ENCODE results near the gene TXNIP. TPM values are rescaled to one million over a fixed set of nuclear protein-coding genes. Genes with fewer than 3 reads are reported as not detected.

TXNIP gene
- total and polyA plus RNA-seq, 5 donors, result 548 to 943 (median 667) TPM

DNA sequence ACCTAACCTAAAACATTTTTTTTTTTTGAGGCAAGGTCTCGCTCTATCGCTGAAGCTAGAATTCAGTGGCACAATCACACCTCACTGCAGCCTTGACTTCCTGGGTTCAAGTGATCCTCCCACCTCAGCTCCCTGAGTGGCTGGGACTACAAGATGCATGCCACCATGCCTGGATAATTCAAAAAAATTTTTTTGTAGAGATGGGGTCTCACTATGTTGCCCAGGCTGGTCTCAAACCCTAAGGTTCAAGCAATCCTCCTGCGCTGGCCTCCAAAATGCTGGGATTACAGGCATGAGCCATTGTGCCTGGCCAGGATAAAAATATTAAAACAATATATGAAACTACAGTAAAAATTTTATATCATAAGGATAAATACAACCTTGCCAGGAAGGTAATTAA, 43.5 kb downstream of the TXNIP start:
- 99% methylated on average over 3 of the region's 3 CpGs for WGBS
- Histone ChIP-seq H3K27ac (ENCODE audit: low read length) (no peak overlapping the region), H3K27me3 (ENCODE audit: control insufficient read depth, insufficient read depth) (no peaks in the 10 kb centered on the region), H3K4me1 (ENCODE audit: control insufficient read depth, insufficient read depth, low read length) (peaks cover 2% of the 10 kb centered on the region), H3K9me3 (ENCODE audit: control insufficient read depth, low read length) (no peaks in the 10 kb centered on the region), H3K4me3 (ENCODE audit: low read length) (no peak overlapping the region)
- intact Hi-C loops (cut with DNase I), result no loop called here
- ATAC-seq (no peak), DNase-seq (no peak)

DNA sequence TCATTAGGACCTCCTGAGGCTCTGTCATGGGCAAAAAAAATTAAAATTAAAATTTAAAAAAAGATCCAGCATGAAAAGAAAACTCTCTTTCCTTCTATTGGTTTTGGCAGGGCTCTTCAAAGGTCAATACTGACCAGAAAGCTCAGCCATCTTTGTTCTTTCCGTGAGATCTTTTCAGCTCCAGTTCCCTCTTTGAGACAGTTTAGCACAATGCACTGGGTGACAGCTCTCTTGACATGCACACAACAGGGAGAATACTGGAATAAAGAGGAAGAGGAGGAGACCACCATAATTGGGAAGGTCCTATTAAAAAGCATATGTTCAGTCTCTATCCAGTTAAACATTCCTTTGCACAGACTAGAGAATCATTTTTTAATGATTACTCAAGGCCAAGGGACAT, 44.9 kb downstream of the TXNIP start:
- intact Hi-C loops (cut with DNase I), result no loop called here
- 81% methylated on average over 1 of the region's 1 CpG for WGBS
- no peak for ATAC-seq
- H3K9me3 ChIP-seq (ENCODE audit: control insufficient read depth, low read length), result no peaks in the 10 kb centered on the region
- H3K27me3 ChIP-seq (ENCODE audit: control insufficient read depth, insufficient read depth), result no peaks in the 10 kb centered on the region
- no peak for DNase-seq
- H3K4me3 ChIP-seq (ENCODE audit: low read length), result no peak overlapping the region
- peaks cover 2% of the 10 kb centered on the region for H3K4me1 ChIP-seq (ENCODE audit: control insufficient read depth, insufficient read depth, low read length)
- H3K27ac ChIP-seq (ENCODE audit: low read length), result no peak overlapping the region

DNA sequence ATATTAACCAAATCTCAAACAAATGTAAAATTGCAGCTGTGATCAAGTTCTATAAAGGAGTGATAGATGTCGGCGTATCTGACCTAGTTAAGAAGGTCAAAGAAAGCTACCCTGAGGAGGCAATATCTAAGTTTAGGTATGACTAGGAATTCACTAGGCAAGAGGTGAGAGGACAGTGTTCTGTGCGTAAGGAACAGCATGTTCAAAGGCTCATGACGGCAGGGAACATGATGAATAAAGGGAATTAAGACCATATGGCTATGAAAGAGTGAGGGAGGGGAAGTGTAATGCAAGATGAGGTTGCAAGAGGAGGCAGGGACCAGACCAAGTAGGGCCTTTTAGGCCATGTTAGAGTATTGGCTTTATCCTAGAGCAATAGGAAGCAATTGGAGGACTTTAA, 47.2 kb downstream of the TXNIP start:
- no peaks in the 10 kb centered on the region for H3K27me3 ChIP-seq (ENCODE audit: control insufficient read depth, insufficient read depth)
- WGBS, result 84% methylated on average over 4 of the region's 4 CpGs
- DNase-seq (no peak), ATAC-seq (peak in 1 of 2 donors; percentile 15)
- no peaks in the 10 kb centered on the region for H3K4me1 ChIP-seq (ENCODE audit: control insufficient read depth, insufficient read depth, low read length)
- no peak overlapping the region for H3K4me3 ChIP-seq (ENCODE audit: low read length)
- no peaks in the 10 kb centered on the region for H3K9me3 ChIP-seq (ENCODE audit: control insufficient read depth, low read length)
- intact Hi-C loops (cut with DNase I), result no loop called here
- no peak overlapping the region for H3K27ac ChIP-seq (ENCODE audit: low read length)

DNA sequence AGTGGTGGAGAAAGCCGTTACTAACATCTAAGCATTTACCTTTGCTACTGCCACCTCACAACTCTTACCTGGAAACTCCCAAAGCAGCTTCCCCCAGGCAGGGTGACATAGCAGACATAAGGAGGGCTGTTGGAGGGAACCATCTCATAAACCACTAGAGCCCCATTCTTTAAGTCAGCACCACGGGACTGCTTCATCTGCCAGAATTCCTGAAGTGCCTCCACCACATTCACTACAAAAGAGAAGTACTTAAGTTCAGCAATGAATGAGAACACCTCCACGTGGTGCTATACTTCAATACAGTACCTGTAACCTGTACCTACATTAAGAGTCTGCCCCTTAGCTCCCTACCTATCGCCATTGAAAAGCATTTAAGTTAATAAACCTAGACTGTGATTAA, 48.8 kb downstream of the TXNIP start:
- ATAC-seq (no peak), DNase-seq (no peak)
- intact Hi-C loops (cut with DNase I), result no loop called here
- WGBS, result 78% methylated on average over 4 of the region's 4 CpGs
- Histone ChIP-seq H3K4me3 (ENCODE audit: low read length) (no peak overlapping the region), H3K27me3 (ENCODE audit: control insufficient read depth, insufficient read depth) (no peaks in the 10 kb centered on the region), H3K9me3 (ENCODE audit: control insufficient read depth, low read length) (no peaks in the 10 kb centered on the region), H3K4me1 (ENCODE audit: control insufficient read depth, insufficient read depth, low read length) (no peaks in the 10 kb centered on the region), H3K27ac (ENCODE audit: low read length) (no peak overlapping the region)

DNA sequence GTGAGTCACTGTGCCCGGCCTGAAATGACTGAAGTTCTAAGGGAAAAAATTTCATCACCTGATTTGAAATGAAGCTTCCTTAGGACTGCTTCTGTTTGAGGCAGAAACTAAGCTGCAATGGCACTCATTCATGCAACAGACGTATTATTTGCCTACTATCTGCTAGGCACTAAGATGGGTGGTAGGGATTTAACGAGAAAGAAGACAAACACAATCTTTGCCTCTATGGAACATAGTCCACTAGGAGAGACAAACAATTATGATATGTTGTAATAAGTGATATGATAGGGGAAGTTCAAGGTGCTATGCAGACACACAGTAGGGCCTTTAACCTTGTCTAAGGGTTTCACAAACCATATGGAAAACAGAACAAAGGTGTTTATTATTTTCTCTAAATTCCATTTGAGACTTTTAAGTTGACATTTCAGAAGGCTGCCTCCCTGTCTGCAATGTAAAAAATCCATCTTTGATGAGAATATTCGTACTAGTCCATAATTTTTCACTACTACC, 49.8 kb downstream of the TXNIP start:
- Histone ChIP-seq H3K27me3 (ENCODE audit: control insufficient read depth, insufficient read depth) (no peaks in the 10 kb centered on the region), H3K27ac (ENCODE audit: low read length) (no peak overlapping the region), H3K4me3 (ENCODE audit: low read length) (no peak overlapping the region), H3K4me1 (ENCODE audit: control insufficient read depth, insufficient read depth, low read length) (no peaks in the 10 kb centered on the region), H3K9me3 (ENCODE audit: control insufficient read depth, low read length) (no peaks in the 10 kb centered on the region)
- no peak for ATAC-seq
- DNase-seq, result no peak
- 91% methylated on average over 4 of the region's 4 CpGs for WGBS
- intact Hi-C loops (cut with DNase I), result no loop called here

DNA sequence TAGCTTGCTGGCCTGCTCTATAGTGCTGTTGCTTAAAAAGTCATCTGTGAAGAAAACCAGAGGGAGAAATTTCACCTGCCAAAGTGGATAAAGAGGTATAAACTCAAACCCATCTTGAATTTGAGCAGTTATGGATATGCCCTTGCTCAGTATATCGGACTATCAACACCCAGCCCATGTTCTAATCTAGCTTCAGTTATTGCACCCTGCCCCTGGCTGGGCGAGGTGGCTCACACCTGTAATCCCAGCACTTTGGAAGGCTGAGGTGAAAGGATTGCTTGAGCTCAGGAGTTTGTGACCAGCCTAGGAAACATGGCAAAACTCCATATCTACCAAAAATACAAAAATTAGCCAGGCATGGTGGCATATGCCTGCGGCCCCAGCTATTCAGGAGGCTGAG, 51.8 kb downstream of the TXNIP start:
- 86% methylated on average over 3 of the region's 3 CpGs for WGBS
- Histone ChIP-seq H3K4me3 (ENCODE audit: low read length) (no peak overlapping the region), H3K9me3 (ENCODE audit: control insufficient read depth, low read length) (no peaks in the 10 kb centered on the region), H3K27ac (ENCODE audit: low read length) (no peak overlapping the region), H3K27me3 (ENCODE audit: control insufficient read depth, insufficient read depth) (no peaks in the 10 kb centered on the region), H3K4me1 (ENCODE audit: control insufficient read depth, insufficient read depth, low read length) (no peaks in the 10 kb centered on the region)
- intact Hi-C loops (cut with DNase I), result no loop called here
- no peak for DNase-seq
- ATAC-seq, result no peak

DNA sequence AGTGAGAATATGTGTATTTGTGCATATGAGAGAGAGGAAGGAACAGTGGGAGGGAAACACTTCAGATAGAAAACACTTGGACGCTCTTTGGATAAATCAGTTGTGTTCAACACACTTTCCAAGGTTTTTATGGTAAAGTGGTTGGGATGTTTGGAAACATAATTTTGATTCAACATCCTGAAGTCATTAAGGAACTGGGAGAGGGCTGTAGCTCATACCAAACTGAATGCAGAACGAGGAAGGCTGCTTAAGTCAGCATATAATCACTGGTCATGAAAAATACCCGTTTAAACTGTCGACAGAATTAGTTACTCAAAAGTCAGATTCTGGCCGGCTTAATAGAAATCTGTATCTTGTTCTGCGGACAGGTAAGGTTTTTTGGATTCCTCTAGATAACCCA, 53.5 kb downstream of the TXNIP start:
- H3K4me3 ChIP-seq (ENCODE audit: low read length), result no peak overlapping the region
- 83% methylated on average over 6 of the region's 6 CpGs for WGBS
- intact Hi-C loops (cut with DNase I), result no loop called here
- no peaks in the 10 kb centered on the region for H3K4me1 ChIP-seq (ENCODE audit: control insufficient read depth, insufficient read depth, low read length)
- ATAC-seq (no peak), DNase-seq (no peak)
- H3K9me3 ChIP-seq (ENCODE audit: control insufficient read depth, low read length), result no peaks in the 10 kb centered on the region
- H3K27ac ChIP-seq (ENCODE audit: low read length), result no peak overlapping the region
- no peaks in the 10 kb centered on the region for H3K27me3 ChIP-seq (ENCODE audit: control insufficient read depth, insufficient read depth)

Other genes starting within 250 kb of the TXNIP start
- 10 to 100 TPM; 38.6 to 53.0 (median 42.7) TPM for gene RNF115, start 172.5 kb downstream of the TXNIP start, total RNA-seq
- gene RNF115, start 172.5 kb downstream of the TXNIP start, polyA plus RNA-seq, result 26.4 TPM
- 10 to 100 TPM; 14.7 to 15.9 (median 14.8) TPM for gene POLR3C, start 172.4 kb downstream of the TXNIP start, total RNA-seq
- gene POLR3C, start 172.4 kb downstream of the TXNIP start, polyA plus RNA-seq, result 8.7 TPM
- 1 to 10 TPM; 4.1 to 7.2 (median 5.1) TPM for gene NUDT17, start 150.9 kb downstream of the TXNIP start, total RNA-seq
- 5.8 TPM for gene NUDT17, start 150.9 kb downstream of the TXNIP start, polyA plus RNA-seq
- gene PIAS3, start 137.5 kb downstream of the TXNIP start, total RNA-seq, result 10 to 100 TPM; 16.9 to 19.4 (median 18.8) TPM
- 16.6 TPM for gene PIAS3, start 137.5 kb downstream of the TXNIP start, polyA plus RNA-seq
- gene ANKRD35, start 110.7 kb downstream of the TXNIP start, total RNA-seq, result 1 to 10 TPM; 1.9 to 2.3 (median 2.1) TPM
- gene ANKRD35, start 110.7 kb downstream of the TXNIP start, polyA plus RNA-seq, result 1.4 TPM
- gene ITGA10, start 86.5 kb downstream of the TXNIP start, total RNA-seq, result 10 to 100 TPM; 10.2 to 29.0 (median 12.6) TPM
- gene ITGA10, start 86.5 kb downstream of the TXNIP start, polyA plus RNA-seq, result 5.6 TPM
- gene PEX11B, start 77.9 kb downstream of the TXNIP start, total RNA-seq, result 10 to 100 TPM; 21.4 to 23.7 (median 22.4) TPM
- gene PEX11B, start 77.9 kb downstream of the TXNIP start, polyA plus RNA-seq, result 22.8 TPM
- 10 to 100 TPM; 68.6 to 94.5 (median 74.4) TPM for gene RBM8A, start 69.1 kb downstream of the TXNIP start, total RNA-seq
- gene RBM8A, start 69.1 kb downstream of the TXNIP start, polyA plus RNA-seq, result 64.1 TPM
- 10 to 100 TPM; 25.4 to 39.2 (median 28.4) TPM for gene LIX1L, start 38.6 kb downstream of the TXNIP start, total RNA-seq
- 11.9 TPM for gene LIX1L, start 38.6 kb downstream of the TXNIP start, polyA plus RNA-seq
- 1 to 10 TPM; 1.7 to 3.9 (median 3.7) TPM for gene ANKRD34A, start 32.0 kb downstream of the TXNIP start, total RNA-seq
- 1.8 TPM for gene ANKRD34A, start 32.0 kb downstream of the TXNIP start, polyA plus RNA-seq
- gene POLR3GL, start 31.9 kb downstream of the TXNIP start, total RNA-seq, result 10 to 100 TPM; 51.4 to 54.4 (median 52.5) TPM
- gene POLR3GL, start 31.9 kb downstream of the TXNIP start, polyA plus RNA-seq, result 94.7 TPM
- 100 to 1,000 TPM in 2 of 4 donors, 10 to 100 TPM in 2; 65.1 to 164 (median 97.1) TPM for gene HJV, start 25.2 kb upstream of the TXNIP start, total RNA-seq
- 116 TPM for gene HJV, start 25.2 kb upstream of the TXNIP start, polyA plus RNA-seq
- gene NBPF10, start 148.2 kb upstream of the TXNIP start, total RNA-seq, result 1 to 10 TPM in 3 of 4 donors, under 1 TPM in 1; 0.99 to 1.3 (median 1.3) TPM
- gene NBPF10, start 148.2 kb upstream of the TXNIP start, polyA plus RNA-seq, result 0.48 TPM
- gene NOTCH2NLA, start 232.4 kb upstream of the TXNIP start, total RNA-seq, result 10 to 100 TPM; 11.6 to 19.8 (median 14.1) TPM
- 12.7 TPM for gene NOTCH2NLA, start 232.4 kb upstream of the TXNIP start, polyA plus RNA-seq